ENCODE measurements around the gene NINJ2. TPM values are rescaled to one million over a fixed set of nuclear protein-coding genes. Genes with fewer than 3 reads are reported as not detected.

Gene NINJ2
- polyA plus RNA-seq, 1 of the 3 experiments (the other 2 are of a cell fraction), result 0.07 TPM

DNA sequence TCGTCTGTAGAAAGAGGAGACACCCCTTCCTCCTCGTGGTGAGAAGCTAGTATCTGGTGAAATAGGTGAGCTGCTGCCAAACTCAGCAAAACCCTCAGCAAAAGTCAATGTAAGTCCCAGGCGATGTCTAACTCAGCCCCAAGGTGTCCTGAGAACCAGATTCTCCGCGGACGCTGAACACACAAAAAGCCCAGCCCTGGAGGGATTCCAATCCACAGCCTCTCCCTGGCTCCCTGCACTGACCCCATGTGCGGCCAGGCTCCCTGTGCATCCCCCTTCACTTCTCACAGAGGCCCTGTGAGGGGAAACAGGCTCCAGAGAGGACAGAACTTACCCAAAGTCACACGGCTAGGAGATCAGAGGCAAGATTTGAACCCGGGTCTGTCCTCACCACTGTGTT is 81.5 kb downstream of the NINJ2 start (continued):
- TF ChIP-seq TEAD4 (IDR thresholded peaks at IDR 0.05; ENCODE audit: borderline replicate concordance, insufficient read depth), result no peak
- no peak for TF ChIP-seq NRF1 (IDR thresholded peaks at IDR 0.05; ENCODE audit: low read depth, low read length)
- no peak for TF ChIP-seq POLR2AphosphoS5 (IDR thresholded peaks at IDR 0.05; ENCODE audit: low read depth, low read length)
- TF ChIP-seq RXRA (IDR thresholded peaks at IDR 0.05; ENCODE audit: borderline replicate concordance, low read depth), result no peak

GRCh38 chr12:581321-581720 is 81.9 kb downstream of the NINJ2 start:
- H3K9ac ChIP-seq, result no peak overlapping the region
- no peak overlapping the region for H3K4me2 ChIP-seq
- no peaks in the 10 kb centered on the region for H3K79me2 ChIP-seq (ENCODE audit: insufficient read depth)
- TF ChIP-seq SIN3A (IDR thresholded peaks at IDR 0.05; ENCODE audit: borderline replicate concordance, low read depth, low read length) (no peak), ZBTB33 (IDR thresholded peaks at IDR 0.05; ENCODE audit: borderline replicate concordance, low read depth) (no peak)
- no peaks in the 10 kb centered on the region for H3K9me3 ChIP-seq
- 82% methylated on average over 4 of the region's 5 CpGs for WGBS (ENCODE audit: low lambda C conversion rate)
- H3K4me1 ChIP-seq (ENCODE audit: control insufficient read depth in 1 of 2, insufficient read depth in 2 of 2, low read depth in 1 of 2, low read length in 1 of 2), result peaks cover 0 to 17% of the 10 kb centered on the region in 2 experiments; a peak in 2 of 4 replicates
- H3K36me3 ChIP-seq (replicated peaks in 1 of 2; ENCODE audit: control insufficient read depth in 1 of 2, insufficient read depth in 2 of 2, low read length in 1 of 2), result no peaks in the 10 kb centered on the region
- ChIA-PET CTCF (interaction anchor here (0.9 to 3.8 kb wide), 5 partner anchors 10 to 235 kb away, joined by 3 to 14 read pairs (median 5); no protein-coding TSS in a partner anchor), POLR2A (interaction anchor here (1.0 kb wide), 1 partner anchor 170 kb away, joined by 3 read pairs; no protein-coding TSS in a partner anchor)
- DNase-seq, result no peak
- H2AFZ ChIP-seq (ENCODE audit: low read depth), result no peak overlapping the region
- H3K27me3 ChIP-seq (ENCODE audit: insufficient read depth), result no peaks in the 10 kb centered on the region
- no peaks in the 10 kb centered on the region for H3F3A ChIP-seq (replicated peaks; ENCODE audit: insufficient read depth)
- H4K20me1 ChIP-seq (ENCODE audit: insufficient read depth), result no peaks in the 10 kb centered on the region
- H3K4me3 ChIP-seq (ENCODE audit: low read depth in 2 of 2, low read length in 1 of 2), result no peak overlapping the region
- no peaks in the 10 kb centered on the region for H3K9me2 ChIP-seq
- no peak overlapping the region for H3K27ac ChIP-seq (ENCODE audit: low read depth in 2 of 2, low read length in 1 of 2)

DNA sequence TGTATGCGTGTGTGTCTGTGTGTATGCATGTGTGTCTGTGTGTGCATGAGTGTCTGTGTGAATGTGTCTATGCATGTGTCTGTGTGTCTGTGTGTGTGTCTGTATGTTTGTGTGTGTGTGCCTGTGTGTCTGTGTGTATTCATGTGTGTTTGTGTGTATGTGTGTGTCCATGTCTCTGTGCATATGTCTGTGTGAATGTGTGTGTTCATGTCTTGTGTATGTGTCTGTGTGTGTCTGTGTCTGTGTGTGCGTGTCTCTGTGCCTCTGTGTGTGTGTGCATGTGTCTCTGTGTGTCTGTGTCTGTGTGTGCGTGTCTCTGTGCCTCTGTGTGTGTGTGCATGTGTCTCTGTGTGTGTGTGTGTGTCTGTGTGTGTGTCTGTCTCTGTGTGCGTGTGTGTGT is 82.4 kb downstream of the NINJ2 start:
- 94% methylated on average over 4 of the region's 4 CpGs for WGBS (ENCODE audit: low lambda C conversion rate)
- Histone ChIP-seq H3K4me3 (ENCODE audit: low read depth in 2 of 2, low read length in 1 of 2) (no peak overlapping the region), H3K27me3 (ENCODE audit: insufficient read depth) (no peaks in the 10 kb centered on the region), H3K36me3 (replicated peaks in 1 of 2; ENCODE audit: control insufficient read depth in 1 of 2, insufficient read depth in 2 of 2, low read length in 1 of 2) (no peaks in the 10 kb centered on the region), H3K79me2 (ENCODE audit: insufficient read depth) (no peaks in the 10 kb centered on the region), H3K4me1 (ENCODE audit: control insufficient read depth in 1 of 2, insufficient read depth in 2 of 2, low read depth in 1 of 2, low read length in 1 of 2) (peaks cover 0 to 21% of the 10 kb centered on the region in 2 experiments; a peak in 2 of 4 replicates), H3K27ac (ENCODE audit: low read depth in 2 of 2, low read length in 1 of 2) (no peak overlapping the region), H3K9me3 (no peaks in the 10 kb centered on the region), H3F3A (replicated peaks; ENCODE audit: insufficient read depth) (no peaks in the 10 kb centered on the region), H2AFZ (ENCODE audit: low read depth) (no peak overlapping the region), H3K9me2 (no peaks in the 10 kb centered on the region), H3K9ac (no peak overlapping the region), H3K4me2 (no peak overlapping the region), H4K20me1 (ENCODE audit: insufficient read depth) (no peaks in the 10 kb centered on the region)
- POLR2A ChIA-PET, result no interaction called here
- CTCF ChIA-PET, result interaction anchor here (0.9 to 3.8 kb wide), 6 partner anchors 11 to 235 kb away, joined by 3 to 19 read pairs (median 4); no protein-coding TSS in a partner anchor
- no peak for DNase-seq
- TF ChIP-seq YY1 (IDR thresholded peaks at IDR 0.05; ENCODE audit: low read depth) (no peak), MEF2A (IDR thresholded peaks at IDR 0.05; ENCODE audit: borderline replicate concordance, low read depth) (no peak), FOXM1 (IDR thresholded peaks at IDR 0.05; ENCODE audit: low read depth) (no peak), RFX5 (IDR thresholded peaks at IDR 0.05; ENCODE audit: low read length) (no peak)
